Measurements from ENCODE around the gene SLC4A5. TPM values are rescaled to one million over a fixed set of nuclear protein-coding genes. Genes with fewer than 3 reads are reported as not detected.

The SLC4A5 gene
- total RNA-seq, 2 donors from 2014 or later, result 2.2 to 9.5 TPM

- peaks cover 15 to 51% of the 10 kb centered on the region in 2 donors for H3K4me1 ChIP-seq (ENCODE audit: control insufficient read depth in 1 of 2, low read depth in 2 of 2)
- no peak for TF ChIP-seq CTCF (IDR thresholded peaks at IDR 0.05)
- DNase-seq (ENCODE audit: low spot score), result no peak
Measured at GRCh38 chr2:74381751-74382150, 38.5 kb upstream of the SLC4A5 start.

DNA sequence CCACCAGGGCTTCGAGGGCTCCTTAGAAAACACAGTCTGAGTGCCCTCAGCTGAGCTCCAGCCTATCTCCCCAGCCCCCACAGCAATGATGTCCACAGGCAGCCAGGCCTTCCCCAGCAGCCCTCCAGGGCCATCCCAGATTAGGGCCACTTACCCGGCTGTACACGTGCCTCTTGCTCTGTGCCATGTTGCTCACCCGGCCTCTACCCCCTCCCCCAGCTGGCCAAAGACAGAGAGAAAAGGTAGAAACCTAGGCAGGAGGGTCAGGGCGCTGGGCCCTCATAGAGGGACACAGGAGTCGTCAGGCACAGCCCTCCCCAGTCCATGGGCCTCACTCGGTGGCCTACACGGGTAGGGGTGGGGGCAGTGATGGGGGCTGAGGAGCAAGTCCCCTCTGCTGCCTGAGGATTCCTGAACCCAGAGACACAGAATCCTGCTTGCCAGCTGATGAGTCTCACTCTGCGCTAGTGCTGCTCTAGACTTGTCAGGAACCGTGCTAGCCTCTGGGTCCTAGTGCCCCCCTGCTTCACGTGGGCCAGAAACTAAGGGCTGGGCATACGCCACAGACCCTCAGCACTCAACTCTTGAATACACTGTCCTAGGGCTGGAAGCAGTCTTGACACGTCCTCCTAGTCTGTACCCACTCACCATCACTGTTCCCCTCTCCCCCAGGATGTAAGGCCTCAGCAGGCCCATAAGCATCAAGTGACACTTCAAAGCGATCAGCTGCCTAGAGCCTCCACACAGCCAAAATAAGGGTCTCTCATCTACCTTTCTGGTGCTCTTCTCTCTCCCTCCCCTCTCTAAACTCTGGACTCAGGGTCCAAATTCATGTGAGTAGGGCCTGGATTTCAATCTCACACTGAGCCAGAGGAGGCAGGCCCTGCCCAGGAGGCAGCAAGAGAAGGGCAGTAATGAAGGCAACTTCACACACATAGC is 36.9 kb upstream of the SLC4A5 start, which contains the start of gene DCTN1:
DCTN1 (minus strand) TSS at position 461 of the 939 bp plus-strand sequence; CDS start at position 187, 274 bp downstream.
- ATAC-seq (ENCODE audit: insufficient number of reproducible peaks, low FRiP score, low read depth), result no peak
- Histone ChIP-seq H3K27ac (no peak within 1 kb of the TSS), H3K27me3 (replicated peaks; ENCODE audit: insufficient read depth) (no peaks in the 10 kb centered on the region), H3K36me3 (peaks cover 14% of the 10 kb centered on the region), H3K9me3 (no peaks in the 10 kb centered on the region), H3K4me1 (ENCODE audit: control insufficient read depth in 1 of 2, low read depth in 2 of 2) (peaks cover 18 to 53% of the 10 kb centered on the region in 2 donors), H3K4me3 (peak within 1 kb of the TSS; percentile 69)
- no peak for DNase-seq (ENCODE audit: low spot score)
- TF ChIP-seq CTCF (IDR thresholded peaks at IDR 0.05), result no peak

More at GRCh38 chr2:74381751-74382150, 38.5 kb upstream of the SLC4A5 start:
- Histone ChIP-seq H3K27ac (no peak overlapping the region), H3K9me3 (no peaks in the 10 kb centered on the region), H3K4me3 (no peak overlapping the region), H3K27me3 (replicated peaks; ENCODE audit: insufficient read depth) (no peaks in the 10 kb centered on the region), H3K36me3 (peaks cover 11% of the 10 kb centered on the region)
- ATAC-seq (ENCODE audit: insufficient number of reproducible peaks, low FRiP score, low read depth), result no peak

DNA sequence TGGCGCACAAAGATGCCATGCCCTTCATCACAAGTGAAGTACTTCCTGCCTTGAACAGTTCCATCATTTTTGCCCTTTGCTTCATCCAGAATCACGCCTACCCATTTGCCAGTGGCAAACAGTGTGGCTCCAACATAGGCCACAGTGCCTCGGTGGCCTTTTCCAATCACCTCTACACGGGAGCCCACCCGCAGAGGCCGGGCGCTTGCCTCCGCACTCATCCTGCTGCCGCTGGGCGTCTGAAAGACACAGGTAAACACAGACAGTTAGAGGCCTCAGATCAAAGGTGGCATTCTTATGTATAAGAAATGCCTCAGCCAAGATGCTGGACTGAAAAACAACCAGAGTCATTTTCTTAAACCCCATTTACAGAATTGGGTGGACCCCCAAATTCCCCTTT is 34.8 kb upstream of the SLC4A5 start:
- H3K4me1 ChIP-seq (ENCODE audit: control insufficient read depth in 1 of 2, low read depth in 2 of 2), result peaks cover 16 to 53% of the 10 kb centered on the region in 2 donors
- TF ChIP-seq CTCF (IDR thresholded peaks at IDR 0.05), result no peak
- no peak overlapping the region for H3K4me3 ChIP-seq
- ATAC-seq (ENCODE audit: insufficient number of reproducible peaks, low FRiP score, low read depth) (no peak), DNase-seq (ENCODE audit: low spot score) (no peak)
- H3K27me3 ChIP-seq (replicated peaks; ENCODE audit: insufficient read depth), result no peaks in the 10 kb centered on the region
- no peaks in the 10 kb centered on the region for H3K9me3 ChIP-seq
- peaks cover 14% of the 10 kb centered on the region for H3K36me3 ChIP-seq
- no peak overlapping the region for H3K27ac ChIP-seq

- H3K36me3 ChIP-seq, result peaks cover 21% of the 10 kb centered on the region
- no peaks in the 10 kb centered on the region for H3K9me3 ChIP-seq
- ATAC-seq (ENCODE audit: insufficient number of reproducible peaks, low FRiP score, low read depth) (no peak), DNase-seq (ENCODE audit: low spot score) (no peak)
- no peak for TF ChIP-seq CTCF (IDR thresholded peaks at IDR 0.05)
- H3K4me1 ChIP-seq (ENCODE audit: control insufficient read depth in 1 of 2, low read depth in 2 of 2), result peaks cover 11 to 37% of the 10 kb centered on the region in 2 donors
- no peaks in the 10 kb centered on the region for H3K27me3 ChIP-seq (replicated peaks; ENCODE audit: insufficient read depth)
- H3K4me3 ChIP-seq, result no peak overlapping the region
- H3K27ac ChIP-seq, result no peak overlapping the region
Measured at GRCh38 chr2:74375838-74376237, 32.6 kb upstream of the SLC4A5 start.

DNA sequence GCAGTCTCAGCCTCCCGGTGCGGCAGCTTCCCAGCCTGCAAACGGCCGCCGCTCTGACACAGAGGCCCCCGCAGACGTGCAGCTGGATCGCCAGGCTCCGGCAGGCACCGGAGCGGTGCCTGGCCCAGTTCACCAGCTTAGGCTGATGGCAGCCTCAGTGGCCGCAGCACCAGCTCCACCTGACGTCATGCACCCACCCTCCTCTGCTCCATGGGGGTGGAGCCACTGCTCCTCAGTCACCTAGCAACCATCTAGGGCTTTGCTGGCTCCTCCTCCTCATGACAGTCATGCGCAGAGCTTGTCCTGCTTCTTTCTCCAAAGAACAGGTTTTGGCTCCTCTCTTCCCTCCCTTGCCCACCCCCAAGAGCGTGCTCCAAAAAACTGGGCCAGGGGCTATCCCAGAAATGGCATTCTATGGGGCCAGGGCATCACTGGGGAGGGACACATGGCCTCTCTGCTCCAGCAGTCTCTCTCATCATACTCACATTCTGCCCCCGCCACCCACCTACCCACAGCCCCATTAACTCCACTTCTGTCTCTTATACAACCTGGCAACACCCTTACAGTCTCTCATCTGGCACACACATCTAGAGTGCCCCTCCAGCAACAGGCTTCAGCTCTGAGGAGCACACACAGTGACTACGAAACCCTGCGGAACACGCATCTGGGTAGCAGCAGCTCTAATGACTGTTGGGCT is 31.4 kb upstream of the SLC4A5 start:
- H3K4me3 ChIP-seq, result peak overlapping the region; percentile 60
- H3K36me3 ChIP-seq, result peaks cover 33% of the 10 kb centered on the region
- ATAC-seq (ENCODE audit: insufficient number of reproducible peaks, low FRiP score, low read depth), result peak; percentile 60
- DNase-seq (ENCODE audit: low spot score), result peak; percentile 47
- no peaks in the 10 kb centered on the region for H3K27me3 ChIP-seq (replicated peaks; ENCODE audit: insufficient read depth)
- peaks cover 5 to 25% of the 10 kb centered on the region in 2 donors for H3K4me1 ChIP-seq (ENCODE audit: control insufficient read depth in 1 of 2, low read depth in 2 of 2)
- no peaks in the 10 kb centered on the region for H3K9me3 ChIP-seq
- H3K27ac ChIP-seq, result peak overlapping the region in 1 of 2 donors; percentile 27
- no peak for TF ChIP-seq CTCF (IDR thresholded peaks at IDR 0.05)
